MM.1S (cell line): Measurements from ENCODE around the gene ANKH.

ENCODE experiments used
- DNase-seq: peaks from one replicate; pipeline ENCODE4 v3.0.0-alpha.2; 2015
- H2AFZ ChIP-seq: fragments of 300-600 bp; sonication (generic); 2 replicates; pipeline ENCODE4 v1.6.0; 2016; ENCODE audit warnings: antibody characterized with exemption, low read length
- H3F3A ChIP-seq: fragments of 300-600 bp; sonication (generic); 2 replicates; pipeline ENCODE4 v1.6.1; 2016; ENCODE audit warnings: mild to moderate bottlenecking, antibody characterized with exemption, low read length, moderate library complexity, mixed read lengths; ENCODE audit not compliant: insufficient read depth
- H3K27ac ChIP-seq: fragments of 300-600 bp; sonication (generic); 2 replicates; pipeline ENCODE4 v1.5.1; 2016; ENCODE audit warnings: mild to moderate bottlenecking, low read length
- H3K27me3 ChIP-seq: fragments of 300-600 bp; sonication (generic); replicated peaks from 2 replicates; pipeline ENCODE4 v1.6.0; 2016; ENCODE audit warnings: low read length; ENCODE audit not compliant: insufficient read depth
- H3K36me3 ChIP-seq: fragments of 300-600 bp; sonication (generic); replicated peaks from 2 replicates; pipeline ENCODE4 v1.6.1; 2016; ENCODE audit warnings: mild to moderate bottlenecking, low read length, mixed read lengths; ENCODE audit not compliant: insufficient read depth
- H3K4me1 ChIP-seq: fragments of 300-600 bp; sonication (generic); 2 replicates; pipeline ENCODE4 v1.6.1; 2016; ENCODE audit warnings: low read length, mixed read lengths
- H3K4me2 ChIP-seq: fragments of 300-600 bp; sonication (generic); 2 replicates; pipeline ENCODE4 v1.6.0; 2016; ENCODE audit warnings: low read depth, low read length
- H3K4me3 ChIP-seq: fragments of 300-600 bp; sonication (generic); 2 replicates; pipeline ENCODE4 v1.5.1; 2016; ENCODE audit warnings: low read length, mixed read lengths
- H3K79me2 ChIP-seq: fragments of 300-600 bp; sonication (generic); 2 replicates; pipeline ENCODE4 v1.6.1; 2016; ENCODE audit warnings: mixed run types, low read length, mixed read lengths
- H3K9ac ChIP-seq: fragments of 300-600 bp; sonication (generic); 2 replicates; pipeline ENCODE4 v1.6.1; 2016; ENCODE audit warnings: low read length, mixed read lengths
- H3K9me2 ChIP-seq: fragments of 300-600 bp; sonication (generic); replicated peaks from 2 replicates; pipeline ENCODE4 v1.6.1; 2016; ENCODE audit warnings: mild to moderate bottlenecking, low read length, mixed read lengths; ENCODE audit not compliant: insufficient read depth
- H3K9me3 ChIP-seq: fragments of 300-600 bp; sonication (generic); replicated peaks from 2 replicates; pipeline ENCODE4 v1.6.1; 2016; ENCODE audit warnings: mild to moderate bottlenecking, low read length, mixed read lengths; ENCODE audit not compliant: insufficient read depth
- H4K20me1 ChIP-seq: fragments of 300-600 bp; sonication (generic); 2 replicates; pipeline ENCODE4 v1.6.1; 2016; ENCODE audit warnings: mild to moderate bottlenecking, low read length, moderate library complexity, mixed read lengths; ENCODE audit not compliant: insufficient read depth
- CTCF ChIP-seq: fragments of 300-600 bp; sonication (generic); IDR thresholded peaks from 2 replicates; pipeline ENCODE4 v1.5.1; 2016; ENCODE audit warnings: antibody characterized with exemption, low read length, mixed read lengths
- EZH2 ChIP-seq: fragments of 300-600 bp; sonication (generic); optimal IDR thresholded peaks from 2 replicates; pipeline ENCODE3; 2017; ENCODE audit warnings: low read depth, mild to moderate bottlenecking, antibody characterized with exemption, low read length, mixed read lengths
- EZH2phosphoT487 ChIP-seq: fragments of 300-600 bp; sonication (generic); IDR thresholded peaks from 2 replicates; pipeline ENCODE4 v1.6.1; 2018; ENCODE audit warnings: antibody characterized with exemption, low read length

Gene ANKH

DNA sequence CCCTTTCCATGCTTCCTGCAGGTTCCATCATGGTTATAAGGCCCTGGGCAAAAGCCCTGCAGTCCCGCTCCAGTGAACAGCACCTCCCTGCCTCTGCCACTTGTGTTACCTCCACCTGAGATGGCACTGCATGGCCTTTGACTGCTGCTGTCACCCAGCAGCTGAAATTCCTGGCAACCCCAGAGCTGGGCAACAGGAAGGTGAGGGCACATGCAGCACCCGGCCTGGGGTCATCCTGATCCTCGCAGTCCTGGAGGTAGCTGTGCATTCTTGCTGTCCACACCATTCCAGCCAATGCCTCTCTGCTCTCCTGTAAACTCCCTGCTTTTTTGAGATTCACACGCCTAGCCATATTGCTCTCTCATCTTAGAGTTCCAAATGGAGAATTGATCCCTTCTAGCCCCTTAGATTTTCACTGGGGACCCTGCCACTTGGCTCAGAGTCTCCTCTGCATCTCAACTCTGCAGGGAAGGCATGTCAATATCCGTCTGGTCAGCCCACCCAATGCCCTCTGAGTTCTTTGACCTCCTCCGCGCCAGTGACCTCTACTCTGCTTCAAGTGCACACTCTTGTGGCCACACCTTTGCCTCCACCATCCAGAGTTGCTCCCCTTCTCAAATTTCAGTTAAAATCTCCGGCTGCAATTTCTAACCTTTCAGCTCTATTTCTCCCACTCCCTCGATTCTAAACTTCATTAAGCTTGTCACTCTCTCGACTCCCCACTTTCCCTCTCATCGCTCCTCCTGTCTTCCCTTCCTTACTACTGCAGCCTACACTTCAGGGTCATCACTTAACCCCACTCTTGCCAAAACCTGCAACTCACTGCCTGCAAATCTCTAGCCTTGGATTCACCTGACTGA is 93.4 kb downstream of the ANKH start:
- Histone ChIP-seq H3K27me3 (no peaks in the 10 kb centered on the region), H3F3A (peaks cover 3% of the 10 kb centered on the region; the same call in 1 of the 2 replicates), H3K79me2 (peaks cover 5% of the 10 kb centered on the region; the same call in 1 of the 2 replicates), H3K9me2 (no peaks in the 10 kb centered on the region), H3K4me2 (no peak overlapping the region), H2AFZ (no peak overlapping the region), H4K20me1 (no peaks in the 10 kb centered on the region), H3K36me3 (no peaks in the 10 kb centered on the region), H3K4me1 (peaks cover 24% of the 10 kb centered on the region), H3K4me3 (no peak overlapping the region), H3K27ac (no peak overlapping the region), H3K9me3 (no peaks in the 10 kb centered on the region), H3K9ac (no peak overlapping the region)
- no peak for DNase-seq
- TF ChIP-seq CTCF, result no peak
- no peak for TF ChIP-seq EZH2
- TF ChIP-seq EZH2phosphoT487, result no peak

DNA sequence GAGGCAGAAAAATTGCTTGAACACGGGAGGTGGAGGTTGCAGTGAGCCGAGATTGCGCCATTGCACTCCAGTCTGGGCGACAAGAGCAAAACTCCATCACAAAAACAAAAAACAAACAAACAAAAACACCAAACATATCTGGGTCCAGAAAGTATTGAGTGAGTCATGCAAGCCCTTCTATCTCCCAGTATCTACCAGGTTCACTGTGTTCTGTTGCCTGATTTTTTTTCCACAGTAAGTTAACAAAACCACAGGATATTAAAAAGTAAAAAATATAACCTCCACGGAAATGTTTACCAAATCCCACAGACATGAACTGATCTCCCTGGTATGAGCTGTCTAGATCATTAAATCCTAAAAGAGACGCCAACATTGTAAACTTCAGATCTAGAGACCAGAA is 94.4 kb downstream of the ANKH start:
- Histone ChIP-seq H3K4me3 (no peak overlapping the region), H3K27me3 (no peaks in the 10 kb centered on the region), H3K9ac (no peak overlapping the region), H2AFZ (no peak overlapping the region), H3F3A (peaks cover 3% of the 10 kb centered on the region; the same call in 1 of the 2 replicates), H3K27ac (no peak overlapping the region), H3K79me2 (peaks cover 5% of the 10 kb centered on the region; the same call in 1 of the 2 replicates), H4K20me1 (no peaks in the 10 kb centered on the region), H3K9me2 (no peaks in the 10 kb centered on the region), H3K36me3 (no peaks in the 10 kb centered on the region), H3K9me3 (no peaks in the 10 kb centered on the region), H3K4me2 (no peak overlapping the region), H3K4me1 (peaks cover 24% of the 10 kb centered on the region)
- DNase-seq, result no peak
- TF ChIP-seq EZH2 (no peak), EZH2phosphoT487 (no peak), CTCF (no peak)

DNA sequence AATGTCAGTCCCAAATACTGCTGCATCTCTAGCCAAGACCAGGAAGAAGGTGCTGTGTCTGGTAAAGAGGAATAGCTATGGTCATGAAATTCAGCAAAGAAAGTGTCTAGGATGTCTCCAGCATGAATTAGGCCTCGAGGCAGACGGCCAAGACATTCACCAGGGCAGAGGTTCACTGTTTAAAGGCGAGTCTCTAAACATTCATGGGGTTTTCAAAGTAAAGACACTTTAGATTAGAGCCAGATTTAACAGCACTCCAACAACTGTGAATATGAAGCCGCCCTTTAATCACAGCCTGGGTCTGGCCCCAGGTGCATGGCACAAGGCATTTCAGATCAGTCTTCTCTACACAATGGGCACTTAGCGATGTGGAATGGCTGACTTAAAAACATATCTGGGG is 95.0 kb downstream of the ANKH start:
- TF ChIP-seq EZH2phosphoT487 (no peak), CTCF (no peak), EZH2 (no peak)
- Histone ChIP-seq H3K9me3 (no peaks in the 10 kb centered on the region), H3K4me2 (no peak overlapping the region), H3K4me1 (peaks cover 22% of the 10 kb centered on the region), H3K9me2 (no peaks in the 10 kb centered on the region), H3K9ac (no peak overlapping the region), H3K79me2 (peaks cover 5% of the 10 kb centered on the region; the same call in 1 of the 2 replicates), H3K36me3 (no peaks in the 10 kb centered on the region), H2AFZ (no peak overlapping the region), H4K20me1 (no peaks in the 10 kb centered on the region), H3K4me3 (no peak overlapping the region), H3K27ac (no peak overlapping the region), H3K27me3 (no peaks in the 10 kb centered on the region), H3F3A (peaks cover 3% of the 10 kb centered on the region; the same call in 1 of the 2 replicates)
- DNase-seq, result no peak
